ENCODE results near the gene PHF2.

DNA sequence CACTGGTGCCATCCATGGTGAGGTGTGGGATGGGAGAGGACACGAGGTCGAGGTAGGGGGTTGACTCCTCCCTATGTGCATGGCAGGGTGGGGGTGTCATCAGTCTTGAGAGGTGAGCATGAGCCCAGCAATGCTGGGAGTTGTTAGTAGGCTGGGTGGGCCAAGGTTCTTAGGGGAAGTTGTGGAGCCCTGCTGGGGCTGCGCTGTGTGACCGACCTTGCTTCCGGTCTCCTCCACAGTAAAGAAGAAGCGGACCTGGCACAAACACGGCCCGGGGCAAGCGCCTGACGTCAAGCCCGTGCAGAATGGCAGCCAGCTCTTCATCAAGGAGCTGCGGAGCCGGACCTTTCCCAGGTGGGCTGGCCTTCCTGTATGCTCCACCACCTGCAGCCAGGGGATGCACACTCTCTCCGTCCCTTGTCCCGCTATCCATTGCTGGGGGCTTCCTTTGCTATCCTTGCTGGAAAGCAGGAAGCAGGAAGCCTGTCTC lies 59.8 kb downstream of the PHF2 start:
- TF ChIP-seq CTCF (IDR thresholded peaks at IDR 0.05) (no peak), MEF2A (IDR thresholded peaks at IDR 0.05; ENCODE audit: borderline replicate concordance, low read depth) (no peak), RXRA (IDR thresholded peaks at IDR 0.05; ENCODE audit: borderline replicate concordance, low read depth) (no peak), RCOR1 (IDR thresholded peaks at IDR 0.05; ENCODE audit: low read length) (no peak), TEAD4 (IDR thresholded peaks at IDR 0.05; ENCODE audit: borderline replicate concordance, insufficient read depth) (no peak), MAX (IDR thresholded peaks at IDR 0.05; ENCODE audit: low read depth) (no peak), YY1 (IDR thresholded peaks at IDR 0.05; ENCODE audit: low read depth) (no peak)

Data from SK-N-SH (cell line).